Measurements from ENCODE around the gene VPS4B.
"Not testable (repeated sequence)": the region's sequence is repeated elsewhere in the genome, so short reads cannot be mapped to it uniquely, and the experiment has no call there.

VPS4B gene

DNA sequence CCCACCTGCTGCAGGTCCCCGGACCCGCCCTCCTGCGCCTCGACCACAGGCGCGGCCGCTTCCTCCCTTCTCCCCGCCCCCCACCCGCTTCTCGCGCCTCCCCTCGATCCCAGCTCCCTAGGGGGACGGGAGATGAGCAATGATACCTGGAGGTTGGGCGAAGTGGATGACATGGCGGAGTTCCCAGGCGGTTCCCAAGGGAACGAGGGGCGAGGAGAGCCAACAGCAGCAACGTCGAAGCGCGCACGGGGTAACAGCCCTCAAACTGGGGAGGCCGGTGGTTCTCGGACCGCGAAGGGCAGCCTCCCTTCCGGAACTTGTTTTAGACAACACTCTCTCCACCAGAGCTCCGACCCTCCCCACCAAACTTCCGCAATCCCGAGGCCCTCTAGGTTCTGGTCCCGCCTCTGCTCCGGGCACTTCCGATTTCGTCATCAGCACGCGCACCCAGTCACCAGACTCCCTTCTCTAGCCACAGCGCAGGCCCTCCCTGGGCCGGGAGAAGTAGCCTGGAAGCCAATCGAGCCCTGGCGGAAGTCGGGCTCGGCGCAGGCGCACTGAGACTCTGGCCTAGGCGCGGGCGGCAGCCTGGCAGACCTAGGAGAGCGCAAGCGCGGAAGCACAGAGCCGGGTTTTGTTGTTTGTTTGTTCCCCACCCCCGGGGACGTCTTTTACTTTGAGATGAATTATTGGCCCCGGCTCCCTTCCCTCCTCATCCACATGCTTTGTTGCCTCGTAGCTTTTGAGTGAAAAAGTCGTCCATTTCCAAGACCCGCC lies at the start of gene VPS4B:
TSS of gene VPS4B (minus strand) at position 390 of the 777 bp plus-strand sequence. CDS start at position 173, 217 bp downstream.
- DNase-seq: peak; percentile 71 to 100 (median 99)

DNA sequence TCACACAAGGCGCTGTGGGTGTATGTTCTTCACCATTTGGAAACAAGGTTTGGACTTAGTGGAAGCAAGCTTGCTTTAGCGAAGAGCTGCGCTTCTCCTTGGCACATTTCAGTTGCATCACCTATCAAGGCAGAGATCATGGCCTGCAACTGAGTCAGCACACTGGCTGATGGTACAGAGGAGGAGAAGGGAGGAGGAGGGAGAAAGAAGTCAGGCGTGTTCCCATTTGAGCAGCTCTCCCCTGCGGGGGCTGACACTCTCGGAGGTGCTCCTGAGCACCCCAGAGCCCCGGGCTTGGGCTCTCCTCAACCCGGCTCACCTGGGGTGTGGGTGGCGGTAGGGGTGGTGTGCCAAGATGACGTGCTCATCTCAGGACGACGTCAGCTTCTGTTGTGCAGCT lies 48.5 kb upstream of the VPS4B start:
- DNase-seq: peak in 7 of 56 donors; percentile 2 to 60 (median 6)

DNA sequence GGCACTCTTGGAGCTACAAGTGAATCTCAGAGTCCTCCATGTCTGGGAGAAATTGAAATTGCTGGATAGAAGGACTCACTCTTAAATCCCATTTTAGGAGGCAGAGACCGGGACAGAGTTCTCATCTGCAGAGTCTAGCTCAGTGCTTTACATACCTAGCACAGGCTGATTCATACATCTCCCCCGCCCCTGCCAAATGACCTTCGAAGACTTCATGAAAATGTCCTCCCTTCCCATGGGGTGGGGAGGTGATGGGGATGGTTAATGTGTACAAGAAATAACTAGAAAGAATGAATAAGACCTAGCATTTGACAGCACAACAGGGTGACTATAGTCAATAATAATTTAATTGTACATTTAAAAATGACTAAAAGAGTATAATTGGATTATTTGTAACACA lies 46.3 kb upstream of the VPS4B start:
- DNase-seq: no peak

DNA sequence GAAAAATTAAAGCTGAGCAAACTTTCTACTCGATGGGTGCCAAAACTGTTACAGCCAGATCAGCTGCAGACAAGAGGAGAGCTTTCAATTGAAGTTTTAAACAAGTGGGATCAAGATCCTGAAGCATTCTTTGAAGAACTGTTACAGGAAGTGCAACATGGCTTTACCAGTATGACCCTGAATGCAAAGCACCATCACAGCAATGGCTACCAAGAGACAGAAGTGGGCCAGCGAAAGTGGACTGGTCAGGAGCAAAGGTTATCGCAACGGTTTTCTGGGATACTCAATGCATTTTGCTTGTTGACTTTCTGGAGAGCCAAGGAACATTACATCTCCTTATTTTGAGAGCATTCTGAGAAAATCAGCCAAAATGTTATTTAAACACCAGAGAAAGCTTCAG lies 45.4 kb upstream of the VPS4B start:
- no peak for DNase-seq

DNA sequence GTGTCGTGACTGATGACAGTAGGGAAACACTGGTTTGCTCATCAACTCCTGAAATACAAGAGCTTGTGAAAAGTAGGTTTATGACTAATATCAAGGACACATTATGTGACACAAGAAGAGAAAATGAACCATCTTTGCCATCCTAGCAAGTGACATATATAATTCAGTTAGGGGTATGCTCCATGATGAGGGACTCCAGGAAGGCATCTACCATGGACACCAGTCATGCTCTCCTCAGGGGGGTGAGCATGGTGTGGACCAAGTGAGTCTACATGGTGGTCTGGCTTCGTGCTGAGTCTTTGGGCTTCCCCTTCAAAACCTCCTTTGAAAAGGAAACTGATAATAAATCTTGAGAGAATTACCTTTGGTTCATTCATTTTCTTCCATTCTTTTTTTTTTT lies 42.8 kb upstream of the VPS4B start:
- DNase-seq: no peak

DNA sequence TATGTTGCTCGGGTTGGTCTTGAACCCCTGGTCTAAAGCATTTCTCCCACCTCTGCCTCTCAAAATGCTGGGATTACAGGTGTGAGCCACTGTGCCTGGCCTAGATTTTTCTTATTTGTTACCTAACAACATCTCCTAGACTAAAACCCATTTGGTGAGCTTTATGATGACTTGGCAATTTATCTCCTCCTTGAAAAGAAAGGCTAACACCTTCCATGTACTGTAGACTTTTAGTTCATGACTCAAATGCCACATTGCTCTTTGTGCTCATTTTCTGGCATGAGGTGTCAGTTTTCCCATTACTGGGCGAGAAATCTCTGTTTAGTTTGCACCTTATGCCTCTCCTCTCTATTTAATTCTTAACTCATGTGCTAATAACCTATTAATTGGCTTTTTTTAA lies 42.2 kb upstream of the VPS4B start:
- DNase-seq: no peak

DNA sequence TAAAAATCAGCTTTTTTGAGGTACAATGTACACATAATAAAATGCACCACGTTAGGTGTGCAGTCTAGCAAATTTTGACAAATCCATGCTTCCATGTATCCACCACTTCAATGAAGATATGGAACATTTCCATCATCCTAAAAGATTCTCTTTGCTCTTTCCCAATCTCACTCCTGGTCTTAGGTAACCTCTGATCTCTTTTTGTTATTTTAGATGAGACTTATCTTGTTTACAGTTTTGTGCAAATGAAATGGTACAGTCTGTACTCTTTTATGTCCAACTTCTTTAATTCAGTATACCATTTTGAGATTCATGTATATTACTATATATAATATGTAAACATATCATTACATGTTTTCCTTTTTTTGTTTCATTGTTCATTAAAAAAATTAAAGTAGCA lies 38.1 kb upstream of the VPS4B start:
- DNase-seq: no peak

DNA sequence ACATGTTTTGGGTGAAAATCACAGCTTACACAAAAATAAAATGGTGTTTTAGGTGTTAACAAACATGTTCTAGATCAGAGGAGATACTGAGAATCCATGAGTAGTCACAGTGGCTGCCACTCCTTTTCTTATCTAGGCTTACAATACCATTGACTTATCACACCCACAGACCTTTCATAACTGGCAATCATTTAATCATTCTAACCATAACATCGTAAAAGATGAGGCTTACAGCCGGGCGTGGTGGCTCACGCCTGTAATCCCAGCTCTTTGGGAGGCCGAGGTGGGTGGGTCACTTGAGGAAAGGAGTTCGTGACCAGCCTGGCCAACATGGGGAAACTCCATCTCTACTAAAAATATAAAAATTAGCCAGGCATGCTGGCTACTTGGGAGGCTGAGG lies 35.7 kb upstream of the VPS4B start:
- no peak for DNase-seq

DNA sequence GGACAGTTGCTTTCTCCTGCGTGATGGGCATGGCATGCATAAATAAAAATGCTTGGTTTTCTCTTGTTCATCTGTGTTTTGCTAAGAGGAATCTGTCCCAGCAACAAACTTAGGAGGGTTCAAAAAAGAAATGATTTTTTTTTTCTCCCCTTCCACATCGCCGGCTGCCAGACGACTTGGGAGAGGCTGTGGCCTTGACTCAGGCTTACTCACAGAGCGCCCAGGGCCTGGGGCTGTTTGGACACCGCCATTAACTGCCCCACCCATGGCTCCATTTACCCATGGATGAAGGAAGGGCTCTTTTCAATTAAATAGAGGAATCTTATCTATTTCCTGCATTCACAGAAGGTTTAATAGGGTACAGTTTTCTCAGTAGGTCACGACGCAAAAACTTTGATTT lies 32.2 kb upstream of the VPS4B start:
- DNase-seq: no peak

DNA sequence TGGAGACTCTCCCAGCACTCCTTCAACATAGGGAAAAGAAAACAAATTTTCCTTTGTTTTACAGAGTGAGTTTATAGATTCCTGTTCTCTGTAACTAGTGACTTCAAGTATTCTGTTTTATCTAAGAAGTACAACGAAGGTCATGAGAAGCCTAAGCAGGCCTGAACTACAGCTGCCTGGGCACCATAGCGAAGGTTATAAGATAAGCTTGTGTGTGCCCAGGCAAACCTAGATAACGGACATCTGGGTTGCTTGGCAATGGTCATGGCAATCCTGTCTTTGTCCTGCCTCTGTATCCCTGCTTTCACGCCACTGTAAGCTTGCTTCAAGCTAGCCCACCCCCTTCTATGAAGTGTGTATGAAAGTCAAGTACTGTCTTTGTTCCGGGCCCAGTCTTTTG lies 30.5 kb upstream of the VPS4B start:
- DNase-seq: not testable (repeated sequence)

DNA sequence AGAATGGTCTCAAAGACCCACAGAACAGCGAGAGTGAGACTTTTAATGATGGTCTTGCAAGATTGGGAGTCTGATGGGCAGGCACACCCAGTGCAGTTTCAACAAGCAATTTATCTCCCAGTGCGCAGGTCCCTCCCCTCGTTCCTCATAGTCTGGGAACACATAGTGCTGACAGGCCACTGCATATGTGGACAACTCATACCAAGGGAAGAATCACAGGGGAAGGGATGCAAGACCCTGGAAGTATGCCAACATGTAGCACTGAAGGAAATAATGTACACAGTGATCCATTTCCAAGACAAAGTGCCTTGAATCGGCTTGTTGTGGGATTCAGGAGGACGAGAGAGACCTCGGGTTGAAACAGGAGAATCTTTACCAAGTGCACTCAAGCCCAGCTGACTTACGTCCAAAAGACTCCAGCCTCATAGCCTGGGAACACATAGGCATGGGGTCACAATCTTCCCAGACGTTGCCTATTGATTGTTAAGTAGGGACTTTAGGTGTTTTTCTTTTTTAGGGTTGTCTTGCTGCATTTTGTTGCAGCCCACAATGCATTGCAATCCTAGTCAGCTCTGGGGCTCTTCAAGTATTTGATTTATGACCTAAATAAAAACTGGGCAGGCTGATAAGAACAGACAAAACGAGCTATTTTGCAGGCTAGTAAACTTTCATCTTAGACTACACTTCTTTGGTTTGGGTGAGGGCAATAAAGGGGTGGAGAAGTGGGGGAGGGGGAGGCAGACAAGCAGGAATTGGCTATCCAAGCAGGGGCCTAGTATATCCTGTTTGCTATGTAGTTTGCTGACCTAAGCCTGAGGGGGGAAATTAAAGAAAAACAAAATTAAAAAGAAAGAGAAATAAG lies 29.8 kb upstream of the VPS4B start:
- no peak for DNase-seq

DNA sequence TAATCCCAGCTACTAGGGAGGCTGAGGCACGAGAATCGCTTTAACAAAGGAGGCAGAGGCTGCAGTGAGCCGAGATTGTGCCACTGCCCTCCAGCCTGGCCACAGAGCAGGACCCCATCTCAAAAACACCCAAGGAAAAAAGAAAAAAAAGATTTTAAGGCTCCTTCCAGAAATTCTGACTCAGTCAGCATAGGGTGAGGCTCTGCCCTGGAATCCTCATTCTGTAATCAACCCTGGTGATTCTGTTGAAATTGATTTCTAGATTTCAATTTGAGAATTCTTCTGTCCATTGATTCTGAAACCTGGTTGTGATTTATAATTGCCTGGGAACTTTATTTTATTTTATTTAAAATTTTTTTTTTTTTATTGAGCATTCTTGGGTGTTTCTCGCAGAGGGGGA lies 27.1 kb upstream of the VPS4B start:
- DNase-seq: no peak

DNA sequence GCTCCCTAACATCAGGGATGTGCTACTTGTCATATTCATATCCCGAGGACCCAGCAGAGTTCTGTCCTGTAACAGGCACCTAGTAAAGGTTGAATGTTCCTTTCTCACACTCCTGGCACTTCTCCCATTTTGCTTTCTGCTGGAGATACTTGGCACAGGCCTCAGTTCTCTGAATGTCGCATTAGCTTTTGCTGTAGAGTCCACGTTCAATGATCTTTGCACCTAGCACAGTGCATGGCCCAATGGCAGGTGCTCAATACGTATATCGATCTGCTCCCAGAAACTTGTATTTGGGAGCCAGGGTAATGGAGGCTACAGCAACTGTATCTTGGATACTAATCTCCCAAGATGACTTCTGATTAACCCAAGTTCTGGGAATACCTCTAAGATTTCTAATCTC lies 24.8 kb upstream of the VPS4B start:
- no peak for DNase-seq

DNA sequence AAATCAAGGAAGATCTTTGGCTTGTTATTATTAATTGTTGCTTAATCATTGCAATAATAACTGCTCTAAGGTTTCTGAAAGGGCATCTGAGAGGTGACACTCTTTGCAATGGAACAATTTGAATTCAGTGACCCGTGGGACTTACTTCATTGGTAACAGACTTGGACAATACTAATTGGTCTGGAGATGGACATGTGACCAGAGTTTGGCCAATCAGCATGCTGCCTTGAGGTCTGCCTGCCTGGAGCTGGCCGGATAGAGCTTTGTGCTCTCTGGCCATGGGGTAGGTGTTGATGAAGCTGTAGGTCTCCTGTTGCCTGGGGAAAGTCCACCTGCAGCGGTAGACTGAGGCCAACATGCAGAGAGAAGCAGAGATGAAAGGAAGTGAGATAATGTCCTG lies 24.0 kb upstream of the VPS4B start:
- DNase-seq: no peak

DNA sequence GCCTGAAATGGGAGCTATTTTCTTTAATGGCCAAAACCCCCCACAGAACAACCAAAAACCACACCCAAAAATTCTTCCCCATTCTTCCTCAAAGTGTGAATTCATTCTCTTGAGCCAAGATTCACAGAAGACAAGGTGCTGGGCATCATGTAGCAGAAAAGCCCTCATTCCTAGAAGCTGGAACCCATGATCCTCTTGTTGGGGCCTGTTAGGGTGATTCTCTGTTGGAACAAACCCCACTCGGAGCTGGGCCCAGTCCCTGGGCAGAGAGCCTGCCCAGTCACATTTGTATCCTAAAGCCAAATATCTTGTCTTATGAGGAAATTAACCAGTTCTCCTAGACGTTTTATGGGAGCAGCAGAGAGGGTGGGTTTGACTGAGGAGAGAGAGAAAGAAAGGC lies 22.8 kb upstream of the VPS4B start:
- no peak for DNase-seq

DNA sequence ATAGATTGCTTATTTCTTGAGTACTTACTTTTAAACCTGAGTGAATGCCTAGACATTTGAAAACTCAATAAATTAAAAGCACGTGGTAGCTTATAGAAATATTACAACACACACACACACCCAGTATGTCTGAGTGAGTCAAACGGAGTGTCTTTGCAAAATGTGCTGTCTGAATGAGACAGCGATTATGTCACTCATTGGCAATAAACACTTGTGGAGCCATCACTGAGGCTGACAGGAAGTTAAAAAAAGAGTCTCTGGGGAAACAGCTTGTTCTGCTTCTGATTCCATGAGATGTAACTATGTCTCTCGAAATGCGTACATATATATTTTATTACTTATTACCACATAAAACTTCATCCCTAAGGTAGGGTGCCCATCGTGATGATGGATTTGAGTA lies 22.3 kb upstream of the VPS4B start:
- no peak for DNase-seq

DNA sequence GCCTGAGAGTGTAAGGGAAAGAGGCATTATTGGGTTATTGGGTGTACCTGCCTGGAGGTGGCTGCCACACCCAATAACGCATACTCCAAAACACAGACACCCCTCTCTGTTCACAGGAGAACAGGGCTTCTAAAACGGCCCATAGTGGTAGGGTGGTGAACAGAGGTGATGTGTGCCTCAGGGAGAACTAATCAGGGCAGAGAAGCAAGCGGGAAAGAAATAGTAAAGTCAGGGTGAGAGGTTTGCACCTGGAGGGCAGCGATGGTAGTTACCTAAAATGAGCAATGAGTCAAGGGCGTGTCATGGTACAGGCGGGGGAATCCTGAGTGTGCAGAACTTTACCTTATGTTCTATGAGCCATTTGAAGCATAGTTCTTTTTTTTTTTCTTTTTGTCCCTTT lies 21.6 kb upstream of the VPS4B start:
- no peak for DNase-seq

DNA sequence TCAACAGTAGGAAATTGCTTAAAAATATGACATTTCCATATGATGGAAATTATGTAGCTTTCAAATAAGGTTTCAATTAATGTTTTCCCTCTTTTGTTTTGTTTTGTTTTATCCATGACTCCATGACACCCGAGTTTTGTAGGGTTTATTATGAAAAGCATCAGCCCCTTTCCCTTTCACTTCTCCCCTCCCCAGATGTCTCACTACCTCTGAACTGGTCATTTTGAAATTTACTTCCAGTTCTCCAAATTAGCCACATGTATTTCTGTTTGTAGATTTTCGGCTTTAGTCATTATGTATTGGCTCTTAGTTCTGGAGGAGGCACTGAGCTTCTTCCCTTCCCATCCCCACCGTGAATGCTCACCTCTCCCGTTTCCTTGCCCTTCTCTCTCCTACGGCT lies 18.6 kb upstream of the VPS4B start:
- no peak for DNase-seq

DNA sequence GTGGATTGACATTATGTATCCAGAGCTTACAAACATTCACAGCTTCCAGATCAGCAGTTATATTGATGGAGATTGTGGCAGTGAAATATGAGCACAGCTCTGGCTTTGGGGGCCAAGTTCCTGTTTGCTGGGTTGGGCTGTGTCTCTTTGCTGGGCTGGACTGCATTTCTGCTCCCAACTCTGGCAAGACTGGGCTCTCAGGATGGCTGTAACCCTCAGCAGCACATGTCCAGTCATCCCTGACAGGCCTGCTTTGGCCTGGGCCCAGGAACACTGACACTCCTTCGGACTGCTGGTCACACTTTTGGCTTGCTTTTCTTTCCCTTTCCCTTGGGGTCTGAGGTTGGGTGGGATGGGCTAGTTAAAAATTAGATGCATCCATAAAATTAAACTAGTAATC lies 17.9 kb upstream of the VPS4B start:
- no peak for DNase-seq

DNA sequence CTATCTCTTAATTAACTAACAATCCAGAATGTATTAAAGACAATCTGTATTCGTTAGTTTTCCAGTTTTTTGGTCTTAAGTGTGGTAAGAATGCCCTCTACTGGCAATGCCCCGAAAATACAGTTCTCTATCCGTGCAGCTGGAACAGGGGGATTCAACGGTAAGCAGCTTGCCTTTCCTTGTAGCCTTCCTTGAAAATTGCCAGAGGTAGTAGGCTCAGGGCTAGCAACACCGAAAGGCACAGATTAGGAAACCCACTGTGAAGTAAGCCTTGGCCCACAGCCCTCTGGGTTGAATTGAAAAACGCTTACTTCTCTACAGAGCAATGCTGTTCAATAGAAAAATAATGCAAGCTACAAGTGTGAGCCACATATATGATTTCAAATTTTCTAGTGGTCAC lies 17.1 kb upstream of the VPS4B start:
- peak in 41 of 56 donors; percentile 1 to 64 (median 13) for DNase-seq

DNA sequence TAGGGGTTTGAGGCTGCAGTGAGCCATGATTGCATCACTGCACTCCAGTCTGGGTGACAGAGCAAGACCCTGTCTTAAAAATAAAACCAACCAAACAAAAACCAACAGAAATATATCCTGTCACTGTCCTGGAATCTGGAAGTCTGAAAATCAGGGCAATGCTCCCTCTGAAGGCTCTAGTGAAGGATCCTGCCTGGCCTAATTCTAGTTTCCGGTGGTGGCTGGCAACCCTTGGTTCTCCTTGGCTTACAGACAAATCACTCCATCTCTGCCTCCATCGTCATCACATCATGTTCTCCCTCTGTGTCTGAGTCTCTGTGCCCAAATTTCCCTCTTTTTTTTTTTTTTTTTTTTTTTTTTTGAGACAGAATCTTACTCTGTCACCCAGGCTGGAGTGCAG lies 15.9 kb upstream of the VPS4B start:
- no peak for DNase-seq

DNA sequence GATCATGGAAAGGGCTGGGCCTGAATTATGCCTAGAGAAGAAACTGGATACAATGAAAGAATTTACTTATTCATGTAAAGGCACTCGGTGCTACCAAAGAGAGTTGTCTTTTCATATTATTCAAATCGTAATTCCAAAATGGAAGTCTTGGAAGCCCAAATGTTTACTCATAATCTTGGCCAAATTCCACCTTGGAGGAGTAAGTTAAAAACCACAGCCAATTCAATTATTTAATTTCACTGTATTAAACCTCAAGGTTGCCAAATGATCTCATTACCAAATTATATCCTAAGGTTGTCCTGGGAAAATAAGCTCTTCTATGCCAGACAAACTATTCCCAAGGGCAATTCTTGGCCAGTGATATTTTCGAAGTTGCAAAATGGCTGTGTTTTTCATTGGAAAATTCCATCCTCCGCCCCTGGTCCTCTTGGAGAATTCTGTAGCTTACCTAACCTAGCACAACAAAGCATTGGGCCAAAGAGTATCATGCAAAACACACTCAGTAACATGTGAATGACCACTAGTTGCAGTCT lies 11.1 kb upstream of the VPS4B start:
- DNase-seq: no peak

DNA sequence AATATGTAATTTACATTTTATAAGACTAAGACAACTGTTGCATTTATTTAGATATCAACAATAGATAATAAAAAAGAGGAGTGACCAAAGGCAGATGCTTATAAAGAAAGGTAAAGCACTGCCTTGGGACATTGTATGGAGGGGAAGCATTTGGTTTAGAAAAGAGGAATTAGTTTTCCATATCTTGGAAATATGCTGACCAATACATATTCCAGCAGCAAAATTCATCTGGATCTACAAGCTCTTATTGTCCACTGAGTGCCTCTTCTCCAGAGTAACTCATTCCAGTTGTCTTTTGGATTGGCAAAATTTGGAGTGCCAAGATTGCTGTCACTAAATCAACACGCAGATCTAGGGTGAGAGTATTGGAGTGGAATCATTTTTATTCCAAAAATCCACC lies 8.9 kb upstream of the VPS4B start:
- no peak for DNase-seq

Data from nucleus accumbens (tissue), 56 donors.